Measurements from ENCODE around the gene SDCBP2.
A peak's percentile ranks its signal among the peaks of the same experiment; 100 is the strongest.

The SDCBP2 gene

DNA sequence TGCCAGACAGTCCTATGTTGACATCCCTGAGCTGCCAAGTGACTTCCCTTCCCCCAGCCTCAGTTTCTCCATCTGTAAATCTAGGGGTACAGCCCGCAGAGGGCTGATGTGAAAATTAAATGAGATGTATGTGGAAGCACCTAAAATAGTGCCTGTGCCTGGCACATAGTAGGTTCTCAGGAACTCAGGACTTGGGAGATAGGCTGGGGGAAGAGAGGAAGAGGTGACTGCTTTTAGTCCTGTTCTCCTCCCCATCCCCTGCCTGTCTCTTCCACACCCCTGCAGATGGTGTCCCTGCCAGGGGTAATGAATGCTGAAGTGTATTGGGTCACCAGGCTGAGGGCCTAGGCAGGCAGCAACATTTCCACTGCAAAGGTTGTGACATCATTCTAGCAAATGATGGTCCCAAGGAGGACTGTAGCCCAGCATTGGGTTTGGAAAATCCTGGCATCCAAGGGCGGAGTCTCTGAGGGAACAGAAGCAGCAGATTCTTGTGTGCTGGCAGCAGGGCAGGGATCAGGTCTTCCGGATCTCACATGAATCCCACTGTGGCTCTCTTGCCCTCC lies 61.0 kb downstream of the SDCBP2 start:
- no peak for DNase-seq

DNA sequence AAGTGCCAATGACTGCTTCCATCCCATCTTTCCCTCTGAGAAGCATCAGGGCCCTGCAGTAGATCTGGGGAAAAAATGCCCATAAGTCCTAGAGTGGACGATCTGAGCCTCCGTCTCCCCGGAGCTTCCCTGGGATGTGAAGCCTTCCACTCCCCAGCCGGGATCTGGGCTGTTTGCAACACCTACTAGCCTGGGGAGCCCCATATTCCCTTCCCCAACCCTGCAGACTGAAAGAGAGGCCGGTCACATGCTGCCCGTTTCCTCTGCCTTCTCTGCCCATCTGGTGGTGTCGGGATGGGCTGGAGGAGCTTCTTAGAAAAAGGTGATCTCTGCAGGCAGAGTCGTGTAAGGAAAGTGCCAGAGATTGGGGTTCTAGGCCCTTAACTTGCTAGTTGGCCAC lies 61.8 kb downstream of the SDCBP2 start:
- no peak for DNase-seq

- DNase-seq, result peak; percentile 83
Observed at GRCh38 chr20:1266167-1266973, 62.6 kb downstream of the SDCBP2 start, which contains the start of gene SNPH. SNPH (plus strand) TSS chr20:1266294; CDS start chr20:1296240, 29,946 bp downstream.

GRCh38 chr20:1265916-1266166 lies 63.1 kb downstream of the SDCBP2 start:
- no peak for DNase-seq

DNA sequence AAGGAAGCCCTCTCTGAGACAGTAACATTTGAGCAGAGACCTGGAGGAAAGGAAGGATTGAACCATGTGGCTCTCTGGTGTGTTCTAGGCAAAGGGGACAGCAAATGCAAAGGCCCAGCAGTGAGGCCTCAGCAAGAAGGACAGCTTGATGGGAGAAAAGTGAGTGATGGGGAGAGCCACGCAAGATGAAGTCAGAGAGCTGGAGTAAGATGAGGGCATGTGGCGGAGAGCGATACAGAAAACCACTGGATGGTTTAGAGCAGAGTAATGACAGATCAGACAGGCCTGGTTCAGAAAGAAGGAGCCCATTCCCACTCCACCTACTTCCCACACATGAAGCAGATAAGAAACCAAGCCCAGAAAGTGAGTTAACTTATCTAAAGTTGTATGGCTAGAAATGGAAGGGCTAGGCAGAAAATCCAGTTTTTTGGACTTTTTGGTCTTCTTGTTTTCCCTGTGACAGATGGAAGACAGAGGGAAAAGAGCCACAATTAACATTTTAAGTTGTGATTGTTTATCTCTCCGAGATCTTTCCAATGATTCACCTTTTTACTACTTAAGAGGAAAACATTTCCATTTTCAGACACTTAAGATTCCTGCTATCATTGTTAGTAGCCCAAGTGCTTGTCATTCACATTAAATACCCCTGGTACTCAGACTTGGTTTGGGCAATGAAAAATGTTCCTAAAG lies 63.6 kb downstream of the SDCBP2 start:
- DNase-seq, result no peak

DNA sequence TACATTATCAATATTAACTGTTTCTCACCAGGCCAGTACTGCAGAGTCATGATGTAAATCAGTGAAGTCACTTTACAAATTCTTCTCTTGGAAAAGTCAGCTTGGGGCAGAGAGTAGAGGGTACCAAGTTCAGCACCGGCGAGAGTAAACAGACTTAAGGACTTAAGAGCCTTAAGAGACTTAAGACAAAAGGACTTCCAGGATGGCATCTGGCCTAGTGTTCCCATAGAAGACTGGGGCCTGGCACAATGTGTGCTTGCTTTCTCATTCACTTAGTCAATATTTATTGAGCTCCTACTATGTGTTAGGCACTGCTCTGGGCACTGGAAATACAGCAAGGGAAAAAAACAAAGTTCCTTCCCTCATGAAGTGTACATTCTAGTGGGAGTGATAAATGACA lies 64.2 kb downstream of the SDCBP2 start:
- no peak for DNase-seq

GRCh38 chr20:1263853-1264252 lies 65.1 kb downstream of the SDCBP2 start:
- DNase-seq, result no peak

Measured in right hindlimb (tissue), 1 donor.